Hepatocyte (in vitro differentiated cells): ENCODE data around the gene PLTP. TPM values are rescaled to one million over a fixed set of nuclear protein-coding genes. Genes with fewer than 3 reads are reported as not detected.

Experiments
- DNase-seq: peaks from one replicate; pipeline ENCODE4 v3.0.0-alpha.2; 2016; ENCODE audit warnings: low spot score
- H2AFZ ChIP-seq: fragments of 200-600 bp; sonication (generic); 2 replicates; pipeline ENCODE4 v1.6.0; 2016; ENCODE audit warnings: antibody characterized with exemption, mild to moderate bottlenecking
- H3K27ac ChIP-seq: fragments of 200-600 bp; sonication (generic); 2 replicates; pipeline ENCODE4 v1.5.1; 2016; ENCODE audit warnings: mild to moderate bottlenecking
- H3K27me3 ChIP-seq: fragments of 200-600 bp; sonication (generic); 2 replicates; pipeline ENCODE4 v1.6.1; 2016
- H3K36me3 ChIP-seq: fragments of 200-600 bp; sonication (generic); replicated peaks from 2 replicates; pipeline ENCODE4 v1.5.1; 2016; ENCODE audit warnings: low read depth; ENCODE audit not compliant: insufficient read depth
- H3K4me1 ChIP-seq: fragments of 200-600 bp; sonication (generic); 2 replicates; pipeline ENCODE4 v1.5.1; 2016; ENCODE audit warnings: mild to moderate bottlenecking, moderate library complexity; ENCODE audit not compliant: insufficient read depth
- H3K4me2 ChIP-seq: fragments of 200-600 bp; sonication (generic); 2 replicates; pipeline ENCODE4 v1.6.0; 2016
- H3K4me3 ChIP-seq: fragments of 200-600 bp; sonication (generic); 2 replicates; pipeline ENCODE4 v1.5.1; 2016; ENCODE audit warnings: mild to moderate bottlenecking
- H3K79me2 ChIP-seq: fragments of 200-600 bp; sonication (generic); 2 replicates; pipeline ENCODE4 v1.6.0; 2017; ENCODE audit warnings: mild to moderate bottlenecking
- H3K9me2 ChIP-seq: fragments of 200-600 bp; sonication (generic); replicated peaks from 2 replicates; pipeline ENCODE4 v1.6.0; 2017; ENCODE audit warnings: mild to moderate bottlenecking; ENCODE audit not compliant: insufficient read depth
- H3K9me3 ChIP-seq: fragments of 200-600 bp; sonication (generic); 2 replicates; pipeline ENCODE4 v1.5.1; 2016; ENCODE audit warnings: low read depth, mild to moderate bottlenecking
- H4K20me1 ChIP-seq: fragments of 200-600 bp; sonication (generic); 2 replicates; pipeline ENCODE4 v1.6.0; 2016; ENCODE audit warnings: mild to moderate bottlenecking; ENCODE audit not compliant: insufficient read depth, poor library complexity, severe bottlenecking
- EZH2 ChIP-seq: fragments of 200-600 bp; sonication (generic); IDR thresholded peaks from 2 replicates; pipeline ENCODE4 v1.6.1; 2016; ENCODE audit warnings: antibody characterized with exemption, mild to moderate bottlenecking, borderline replicate concordance
- EZH2phosphoT487 ChIP-seq: fragments of 200-600 bp; sonication (generic); IDR thresholded peaks from one replicate; pipeline ENCODE4 v1.6.1; 2018; ENCODE audit warnings: antibody characterized with exemption, mild to moderate bottlenecking, low read depth, moderate library complexity; ENCODE audit not compliant: unreplicated experiment, severe bottlenecking
- WGBS: methylation state at CpG from one replicate; pipeline ENCODE4 v1.1.6; 2016; ENCODE audit warnings: low lambda C conversion rate; ENCODE audit errors: missing lambda C conversion rate; 5-methylcytosine and 5-hydroxymethylcytosine counted together
- polyA plus RNA-seq: library from polyadenylated mRNA; unstranded; fragments of >200 nt; fragmentation: Nextera tagmentation; extraction: Ambion mirVana; gene quantifications from 2 replicates; pipeline ENCODE4 v1.2.1, GENCODE V29; 2016
- total RNA-seq: library from RNA; depleted of rRNA; stranded (reverse); fragments of >200 nt; gene quantifications from 2 replicates; pipeline ENCODE4 v1.2.3, GENCODE V29; 2014
- TF ChIP-seq, protein P1 (sequence below): fragments of 200-600 bp; sonication (generic); IDR thresholded peaks from 2 replicates; pipeline ENCODE4 v1.5.1; 2016; ENCODE audit warnings: antibody characterized with exemption, mild to moderate bottlenecking; ENCODE audit not compliant: poor library complexity

PLTP gene
- total and polyA plus RNA-seq, 2 experiments from 2014 or later, result 176 to 623 TPM

- 96% methylated on average over 2 of the region's 2 CpGs for WGBS
- no peaks in the 10 kb centered on the region for H3K27me3 ChIP-seq
- H3K79me2 ChIP-seq, result no peaks in the 10 kb centered on the region
Measured at GRCh38 chr20:45908084-45908483, 3.9 kb downstream of the PLTP start.

DNA sequence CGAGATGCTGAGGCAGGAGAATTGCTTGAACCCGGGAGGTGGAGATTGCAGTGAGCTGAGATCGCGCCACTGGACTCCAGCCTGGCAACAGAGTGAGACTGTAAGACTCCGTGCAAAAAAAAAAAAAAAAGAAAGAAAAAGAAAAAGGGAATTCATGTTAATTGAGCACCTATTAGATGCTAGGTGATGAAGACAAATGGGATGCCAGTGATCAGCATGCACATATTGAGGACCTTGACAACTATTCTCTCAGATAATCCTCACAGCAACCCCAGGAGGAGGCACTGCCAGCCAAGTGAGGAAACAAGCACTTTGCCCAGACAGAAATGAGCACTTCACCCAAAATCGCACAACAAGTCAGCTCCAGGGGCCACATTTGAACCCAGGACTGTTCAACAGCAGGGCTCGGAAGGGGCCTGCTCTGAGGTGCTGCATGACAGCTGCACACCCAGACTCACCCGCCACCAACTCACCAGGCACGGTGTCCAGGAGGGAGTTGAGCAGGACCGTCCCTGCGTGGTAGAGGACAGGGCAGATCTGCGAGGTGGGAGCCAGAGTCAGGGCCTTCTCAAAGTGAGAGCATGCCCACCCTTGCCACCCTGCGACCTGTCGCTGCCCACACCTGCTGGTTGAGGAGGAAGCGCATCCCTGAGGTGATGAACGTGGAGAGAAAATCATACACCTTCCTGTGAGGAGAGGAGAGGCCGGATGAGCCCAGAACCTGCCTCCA lies 4.6 kb downstream of the PLTP start:
- no peak for DNase-seq
- H3K4me1 ChIP-seq, result peaks cover 8% of the 10 kb centered on the region
- no peak overlapping the region for H2AFZ ChIP-seq
- H3K36me3 ChIP-seq, result no peaks in the 10 kb centered on the region
- H3K27me3 ChIP-seq, result no peaks in the 10 kb centered on the region
- no peaks in the 10 kb centered on the region for H3K9me3 ChIP-seq
- no peak overlapping the region for H3K4me3 ChIP-seq
- no peak overlapping the region for H3K4me2 ChIP-seq
- H3K9me2 ChIP-seq, result no peaks in the 10 kb centered on the region
- no peak overlapping the region for H3K27ac ChIP-seq
- H3K79me2 ChIP-seq, result no peaks in the 10 kb centered on the region
- no peaks in the 10 kb centered on the region for H4K20me1 ChIP-seq
- 97% methylated on average over 17 of the region's 17 CpGs for WGBS
- TF ChIP-seq EZH2phosphoT487 (no peak), EZH2 (no peak)
- TF ChIP-seq, protein P1, sequence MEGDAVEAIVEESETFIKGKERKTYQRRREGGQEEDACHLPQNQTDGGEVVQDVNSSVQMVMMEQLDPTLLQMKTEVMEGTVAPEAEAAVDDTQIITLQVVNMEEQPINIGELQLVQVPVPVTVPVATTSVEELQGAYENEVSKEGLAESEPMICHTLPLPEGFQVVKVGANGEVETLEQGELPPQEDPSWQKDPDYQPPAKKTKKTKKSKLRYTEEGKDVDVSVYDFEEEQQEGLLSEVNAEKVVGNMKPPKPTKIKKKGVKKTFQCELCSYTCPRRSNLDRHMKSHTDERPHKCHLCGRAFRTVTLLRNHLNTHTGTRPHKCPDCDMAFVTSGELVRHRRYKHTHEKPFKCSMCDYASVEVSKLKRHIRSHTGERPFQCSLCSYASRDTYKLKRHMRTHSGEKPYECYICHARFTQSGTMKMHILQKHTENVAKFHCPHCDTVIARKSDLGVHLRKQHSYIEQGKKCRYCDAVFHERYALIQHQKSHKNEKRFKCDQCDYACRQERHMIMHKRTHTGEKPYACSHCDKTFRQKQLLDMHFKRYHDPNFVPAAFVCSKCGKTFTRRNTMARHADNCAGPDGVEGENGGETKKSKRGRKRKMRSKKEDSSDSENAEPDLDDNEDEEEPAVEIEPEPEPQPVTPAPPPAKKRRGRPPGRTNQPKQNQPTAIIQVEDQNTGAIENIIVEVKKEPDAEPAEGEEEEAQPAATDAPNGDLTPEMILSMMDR, result no peak

More at GRCh38 chr20:45908084-45908483, 3.9 kb downstream of the PLTP start:
- Histone ChIP-seq H2AFZ (no peak overlapping the region), H3K9me2 (no peaks in the 10 kb centered on the region), H3K4me2 (no peak overlapping the region), H4K20me1 (no peaks in the 10 kb centered on the region), H3K27ac (no peak overlapping the region), H3K9me3 (no peaks in the 10 kb centered on the region), H3K36me3 (no peaks in the 10 kb centered on the region), H3K4me1 (peaks cover 10% of the 10 kb centered on the region), H3K4me3 (no peak overlapping the region)
- no peak for DNase-seq
- TF ChIP-seq, protein P1, result no peak
- TF ChIP-seq EZH2phosphoT487, result no peak
- TF ChIP-seq EZH2, result no peak

DNA sequence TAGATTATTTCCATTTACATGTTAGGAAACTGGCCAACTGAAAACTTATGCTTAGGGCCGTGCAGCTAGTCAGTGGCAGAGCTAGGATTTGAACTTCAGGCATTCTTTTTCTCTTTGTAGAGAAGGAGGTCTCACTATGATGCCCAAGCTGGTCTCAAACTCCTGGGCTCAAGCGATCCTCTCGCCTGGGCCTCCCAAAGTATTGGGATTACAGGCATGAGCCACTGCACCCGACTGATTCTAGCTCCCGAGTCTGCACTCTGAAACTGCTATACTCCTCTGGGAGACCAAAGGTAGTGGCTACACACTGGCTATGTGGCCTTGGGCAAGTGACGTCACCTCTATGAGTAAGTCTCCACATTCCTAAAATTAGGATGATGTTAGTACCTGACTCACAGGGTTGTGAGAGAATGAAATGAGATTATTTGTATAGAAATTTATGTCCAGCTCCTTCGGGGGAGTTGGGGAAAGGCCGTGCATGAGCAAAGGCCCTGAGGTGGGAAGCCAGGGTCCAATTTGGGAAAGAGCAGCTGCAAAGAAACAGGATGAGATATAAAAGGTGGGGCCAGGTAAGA lies 6.4 kb downstream of the PLTP start:
- H2AFZ ChIP-seq, result no peak overlapping the region
- no peaks in the 10 kb centered on the region for H3K4me1 ChIP-seq
- H3K4me3 ChIP-seq, result no peak overlapping the region
- H3K36me3 ChIP-seq, result no peaks in the 10 kb centered on the region
- H3K4me2 ChIP-seq, result no peak overlapping the region
- no peaks in the 10 kb centered on the region for H3K79me2 ChIP-seq
- H3K9me2 ChIP-seq, result no peaks in the 10 kb centered on the region
- H3K27ac ChIP-seq, result no peak overlapping the region
- no peak for DNase-seq
- 95% methylated on average over 8 of the region's 8 CpGs for WGBS
- no peaks in the 10 kb centered on the region for H3K9me3 ChIP-seq
- no peaks in the 10 kb centered on the region for H4K20me1 ChIP-seq
- TF ChIP-seq EZH2 (no peak), EZH2phosphoT487 (no peak)
- TF ChIP-seq, protein P1, result no peak
- H3K27me3 ChIP-seq, result no peaks in the 10 kb centered on the region
